ENCODE results near the gene ACSL4. TPM values are rescaled to one million over a fixed set of nuclear protein-coding genes. Genes with fewer than 3 reads are reported as not detected.
"Not testable (repeated sequence)": the region's sequence is repeated elsewhere in the genome, so short reads cannot be mapped to it uniquely, and the experiment has no call there.

ACSL4 gene
- total and polyA plus RNA-seq, 5 donors = 18.3 to 56.1 (median 46.3) TPM

- no peak for ATAC-seq
Observed at GRCh38 chrX:109667986-109668385, 65.1 kb downstream of the ACSL4 start.

GRCh38 chrX:109660435-109661143, 72.5 kb downstream of the ACSL4 start:
- H3K27me3 ChIP-seq (ENCODE audit: control insufficient read depth, insufficient read depth) = no peaks in the 10 kb centered on the region
- no peak overlapping the region for H3K4me3 ChIP-seq (ENCODE audit: low read length)
- H3K4me1 ChIP-seq (ENCODE audit: control insufficient read depth, insufficient read depth, low read length) = no peaks in the 10 kb centered on the region
- intact Hi-C loops (cut with DNase I) = no loop called here
- DNase-seq (no peak), ATAC-seq (no peak)
- H3K27ac ChIP-seq (ENCODE audit: low read length) = no peak overlapping the region
- no peaks in the 10 kb centered on the region for H3K9me3 ChIP-seq (ENCODE audit: control insufficient read depth, low read length)
- 92% methylated on average over 2 of the region's 2 CpGs for WGBS

More at GRCh38 chrX:109667986-109668385, 65.1 kb downstream of the ACSL4 start:
- Histone ChIP-seq H3K9me3 (ENCODE audit: control insufficient read depth, low read length) (no peaks in the 10 kb centered on the region), H3K27me3 (ENCODE audit: control insufficient read depth, insufficient read depth) (no peaks in the 10 kb centered on the region), H3K4me3 (ENCODE audit: low read length) (no peak overlapping the region), H3K27ac (ENCODE audit: low read length) (no peak overlapping the region), H3K4me1 (ENCODE audit: control insufficient read depth, insufficient read depth, low read length) (no peaks in the 10 kb centered on the region)
- intact Hi-C loops (cut with DNase I) = no loop called here
- WGBS = 89% methylated on average over 5 of the region's 5 CpGs
- no peak for DNase-seq

GRCh38 chrX:109658391-109658790, 74.7 kb downstream of the ACSL4 start:
- WGBS = 97% methylated on average over 1 of the region's 1 CpG
- H3K9me3 ChIP-seq (ENCODE audit: control insufficient read depth, low read length) = no peaks in the 10 kb centered on the region
- no peak for DNase-seq
- H3K4me3 ChIP-seq (ENCODE audit: low read length) = no peak overlapping the region
- no peaks in the 10 kb centered on the region for H3K4me1 ChIP-seq (ENCODE audit: control insufficient read depth, insufficient read depth, low read length)
- H3K27ac ChIP-seq (ENCODE audit: low read length) = no peak overlapping the region
- H3K27me3 ChIP-seq (ENCODE audit: control insufficient read depth, insufficient read depth) = no peaks in the 10 kb centered on the region
- intact Hi-C loops (cut with DNase I) = no loop called here
- no peak for ATAC-seq

GRCh38 chrX:109657364-109657763, 75.7 kb downstream of the ACSL4 start:
- H3K9me3 ChIP-seq (ENCODE audit: control insufficient read depth, low read length); DNase-seq; H3K27ac ChIP-seq (ENCODE audit: low read length); H3K27me3 ChIP-seq (ENCODE audit: control insufficient read depth, insufficient read depth); H3K4me1 ChIP-seq (ENCODE audit: control insufficient read depth, insufficient read depth, low read length); ATAC-seq; intact Hi-C loops (cut with DNase I); H3K4me3 ChIP-seq (ENCODE audit: low read length): not testable (repeated sequence)
- WGBS = 98% methylated on average over 2 of the region's 4 CpGs

GRCh38 chrX:109656774-109657173, 76.3 kb downstream of the ACSL4 start:
- H3K27me3 ChIP-seq (ENCODE audit: control insufficient read depth, insufficient read depth) = no peaks in the 10 kb centered on the region
- no peaks in the 10 kb centered on the region for H3K9me3 ChIP-seq (ENCODE audit: control insufficient read depth, low read length)
- no peak overlapping the region for H3K4me3 ChIP-seq (ENCODE audit: low read length)
- H3K4me1 ChIP-seq (ENCODE audit: control insufficient read depth, insufficient read depth, low read length) = no peaks in the 10 kb centered on the region
- 81% methylated on average over 4 of the region's 4 CpGs for WGBS
- no peak for ATAC-seq
- H3K27ac ChIP-seq (ENCODE audit: low read length) = no peak overlapping the region
- intact Hi-C loops (cut with DNase I) = no loop called here
- no peak for DNase-seq

GRCh38 chrX:109655502-109656201, 77.4 kb downstream of the ACSL4 start:
- ATAC-seq (no peak), DNase-seq (no peak)
- 54% methylated on average over 4 of the region's 4 CpGs for WGBS
- Histone ChIP-seq H3K4me3 (ENCODE audit: low read length) (no peak overlapping the region), H3K4me1 (ENCODE audit: control insufficient read depth, insufficient read depth, low read length) (no peaks in the 10 kb centered on the region), H3K9me3 (ENCODE audit: control insufficient read depth, low read length) (no peaks in the 10 kb centered on the region), H3K27me3 (ENCODE audit: control insufficient read depth, insufficient read depth) (no peaks in the 10 kb centered on the region), H3K27ac (ENCODE audit: low read length) (no peak overlapping the region)
- intact Hi-C loops (cut with DNase I) = no loop called here

- Histone ChIP-seq H3K4me3 (ENCODE audit: low read length) (no peak overlapping the region), H3K9me3 (ENCODE audit: control insufficient read depth, low read length) (no peaks in the 10 kb centered on the region), H3K27me3 (ENCODE audit: control insufficient read depth, insufficient read depth) (no peaks in the 10 kb centered on the region), H3K4me1 (ENCODE audit: control insufficient read depth, insufficient read depth, low read length) (no peaks in the 10 kb centered on the region), H3K27ac (ENCODE audit: low read length) (no peak overlapping the region)
- WGBS = 85% methylated on average over 5 of the region's 5 CpGs
- ATAC-seq (no peak), DNase-seq (no peak)
- intact Hi-C loops (cut with DNase I) = no loop called here
Observed at GRCh38 chrX:109654516-109655109, 78.4 kb downstream of the ACSL4 start.

GRCh38 chrX:109644671-109645070, 88.4 kb downstream of the ACSL4 start:
- DNase-seq; H3K4me1 ChIP-seq (ENCODE audit: control insufficient read depth, insufficient read depth, low read length); H3K27me3 ChIP-seq (ENCODE audit: control insufficient read depth, insufficient read depth); H3K27ac ChIP-seq (ENCODE audit: low read length); ATAC-seq; H3K4me3 ChIP-seq (ENCODE audit: low read length); intact Hi-C loops (cut with DNase I); H3K9me3 ChIP-seq (ENCODE audit: control insufficient read depth, low read length): not testable (repeated sequence)
- 95% methylated on average over 19 of the region's 19 CpGs for WGBS

GRCh38 chrX:109643687-109644086, 89.4 kb downstream of the ACSL4 start:
- intact Hi-C loops (cut with DNase I) = no loop called here
- no peak for ATAC-seq
- H3K27me3 ChIP-seq (ENCODE audit: control insufficient read depth, insufficient read depth) = no peaks in the 10 kb centered on the region
- H3K4me1 ChIP-seq (ENCODE audit: control insufficient read depth, insufficient read depth, low read length) = no peaks in the 10 kb centered on the region
- 91% methylated on average over 2 of the region's 2 CpGs for WGBS
- H3K4me3 ChIP-seq (ENCODE audit: low read length) = no peak overlapping the region
- no peak overlapping the region for H3K27ac ChIP-seq (ENCODE audit: low read length)
- H3K9me3 ChIP-seq (ENCODE audit: control insufficient read depth, low read length) = no peaks in the 10 kb centered on the region
- no peak for DNase-seq

GRCh38 chrX:109638158-109638557, 94.9 kb downstream of the ACSL4 start:
- H3K27ac ChIP-seq (ENCODE audit: low read length) = no peak overlapping the region
- no peaks in the 10 kb centered on the region for H3K9me3 ChIP-seq (ENCODE audit: control insufficient read depth, low read length)
- no peak overlapping the region for H3K4me3 ChIP-seq (ENCODE audit: low read length)
- no peak for DNase-seq
- ATAC-seq = no peak
- no peaks in the 10 kb centered on the region for H3K4me1 ChIP-seq (ENCODE audit: control insufficient read depth, insufficient read depth, low read length)
- intact Hi-C loops (cut with DNase I) = loop anchor here in 1 of 4 donors (10.0 kb wide), 1 partner anchor 153 kb away; the partner anchor contains the start of gene GUCY2F
- no peaks in the 10 kb centered on the region for H3K27me3 ChIP-seq (ENCODE audit: control insufficient read depth, insufficient read depth)
- 100% methylated on average over 1 of the region's 1 CpG for WGBS

GRCh38 chrX:109637477-109637876, 95.6 kb downstream of the ACSL4 start:
- H3K9me3 ChIP-seq (ENCODE audit: control insufficient read depth, low read length); H3K27ac ChIP-seq (ENCODE audit: low read length); DNase-seq; H3K27me3 ChIP-seq (ENCODE audit: control insufficient read depth, insufficient read depth); ATAC-seq; H3K4me3 ChIP-seq (ENCODE audit: low read length); H3K4me1 ChIP-seq (ENCODE audit: control insufficient read depth, insufficient read depth, low read length): not testable (repeated sequence)
- intact Hi-C loops (cut with DNase I) = loop anchor here in 1 of 4 donors (10.0 kb wide), 1 partner anchor 153 kb away; the partner anchor contains the start of gene GUCY2F
- WGBS = 98% methylated on average over 2 of the region's 2 CpGs
